GM18868 (cell line): ENCODE data around the gene HERC2.
"Not testable (repeated sequence)": the region's sequence is repeated elsewhere in the genome, so short reads cannot be mapped to it uniquely, and the experiment has no call there.

Experiments
- ATAC-seq: cut with Tn5 transposase; IDR thresholded peaks from one replicate; pipeline ENCODE4 v1.9.1; 2021; ENCODE audit warnings: mild to moderate bottlenecking, moderate library complexity; ENCODE audit not compliant: unreplicated experiment

The HERC2 gene

GRCh38 chr15:28274635-28275034, 47.3 kb downstream of the HERC2 start:
- ATAC-seq: no peak

GRCh38 chr15:28273873-28274610, 47.9 kb downstream of the HERC2 start:
- no peak for ATAC-seq

DNA sequence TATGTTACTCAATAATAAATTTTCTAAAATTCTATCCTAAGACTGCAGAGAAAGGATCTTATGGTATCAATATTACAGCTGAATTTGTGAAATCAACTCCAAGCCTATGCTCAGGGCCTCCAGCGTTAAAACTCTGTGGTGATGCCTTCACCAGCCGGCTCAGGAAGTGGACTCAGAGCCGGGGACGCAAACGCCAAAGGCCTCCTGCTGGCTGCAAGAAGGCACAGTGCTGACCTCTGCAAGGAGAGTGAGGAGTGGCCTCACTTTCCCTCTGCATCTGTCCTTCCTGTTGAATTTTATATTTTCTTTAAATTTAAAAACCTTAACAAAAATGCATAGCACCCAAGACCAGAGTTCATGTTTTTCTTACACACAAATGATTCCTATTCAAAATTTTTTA, 48.5 kb downstream of the HERC2 start:
- ATAC-seq: no peak

DNA sequence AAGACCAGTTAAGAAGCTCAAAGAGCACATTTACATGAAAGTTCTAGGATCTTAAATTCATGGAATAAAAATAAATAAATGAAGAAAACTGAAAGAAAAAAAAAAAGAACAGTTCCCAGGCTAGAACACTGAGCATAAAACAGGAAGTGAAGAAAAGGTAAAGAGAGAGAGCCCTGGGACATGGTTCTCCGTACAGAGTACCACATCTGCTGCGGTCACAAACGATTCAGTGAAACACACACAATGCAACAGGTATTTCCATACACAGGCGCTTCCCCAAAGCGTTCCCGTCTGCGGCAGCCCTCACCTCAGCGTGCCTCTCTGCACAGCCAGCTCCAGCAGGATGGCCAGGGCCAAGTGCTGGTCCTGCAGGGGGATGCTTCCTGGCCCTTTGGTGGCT, 49.4 kb downstream of the HERC2 start:
- no peak for ATAC-seq

DNA sequence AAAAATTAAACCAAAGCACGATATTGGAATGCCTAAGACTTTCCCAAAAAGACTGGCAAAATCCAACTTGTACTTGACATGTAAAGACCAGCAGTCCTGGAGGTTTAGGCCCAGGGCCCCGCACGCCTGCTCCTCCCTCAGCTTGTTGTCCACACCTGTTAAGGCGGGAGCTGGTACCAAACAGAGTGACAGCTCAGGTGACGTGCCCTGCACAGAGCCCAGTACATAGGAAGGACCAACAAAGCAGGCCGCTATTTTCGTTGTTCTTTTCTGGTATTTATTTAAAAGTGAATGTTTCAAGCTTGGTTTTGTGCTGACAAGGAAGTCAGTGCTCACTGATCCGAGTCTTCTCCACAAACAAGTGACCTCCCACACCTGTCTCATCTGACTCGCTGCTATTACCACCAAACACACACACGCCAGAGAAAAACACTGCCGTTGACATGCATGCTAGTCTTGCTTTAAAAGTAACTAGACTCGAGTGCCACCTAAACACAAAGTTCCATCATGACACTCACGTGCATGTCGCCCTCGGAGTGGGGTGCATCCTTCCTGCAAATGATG, 50.2 kb downstream of the HERC2 start:
- no peak for ATAC-seq

DNA sequence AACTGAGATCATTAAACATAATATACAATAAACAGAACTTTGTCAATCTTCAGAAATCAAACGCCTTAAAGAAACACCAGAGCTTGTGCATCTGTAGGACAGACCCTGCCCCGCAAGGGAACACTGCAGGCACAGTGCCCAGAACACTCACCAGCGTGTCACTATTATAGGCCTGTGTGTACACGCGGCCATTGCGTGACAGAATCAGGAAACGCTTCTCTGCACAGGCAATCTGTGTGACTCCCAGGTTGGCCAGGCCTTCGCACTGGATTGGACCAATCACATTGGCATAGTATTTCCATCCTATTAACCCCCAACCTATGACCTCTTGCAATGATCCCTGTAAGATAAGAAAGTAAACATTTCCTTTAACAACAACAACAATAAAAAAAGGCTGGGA, 52.9 kb downstream of the HERC2 start:
- ATAC-seq: no peak

- no peak for ATAC-seq
Measured at GRCh38 chr15:28267727-28268126, 54.3 kb downstream of the HERC2 start.

DNA sequence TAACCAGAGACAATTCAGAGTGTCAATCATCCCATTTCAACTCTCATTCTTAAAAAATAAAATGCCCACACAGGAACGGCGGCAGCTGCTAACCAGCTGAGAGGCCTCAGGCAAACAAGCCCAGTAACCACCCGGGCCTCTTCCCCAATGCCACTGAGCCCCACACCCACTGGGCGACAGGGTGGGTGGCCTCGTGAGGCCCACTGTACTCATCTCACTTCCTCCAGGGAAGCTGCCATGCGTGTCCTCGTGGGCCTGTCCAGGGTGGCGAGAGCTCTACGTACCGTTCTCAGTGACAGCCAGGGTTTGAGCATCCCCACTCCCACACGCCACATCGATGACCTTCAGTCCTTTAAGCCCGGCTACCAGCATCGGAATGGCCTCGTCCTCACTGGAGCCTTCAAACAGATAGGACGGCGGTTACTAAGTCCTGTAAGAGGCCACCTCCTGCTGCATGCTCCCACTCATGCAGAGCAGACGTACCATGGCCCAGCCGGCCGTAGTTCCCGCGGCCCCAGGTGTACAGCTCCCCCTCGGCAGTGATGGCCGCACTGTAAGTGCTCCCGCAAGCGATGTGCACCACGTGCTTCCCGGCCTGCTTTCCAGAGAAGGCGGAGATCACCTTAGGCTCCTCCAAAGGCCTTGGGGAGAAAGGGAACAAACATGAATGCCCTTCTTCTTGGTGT, 56.5 kb downstream of the HERC2 start:
- ATAC-seq: no peak

DNA sequence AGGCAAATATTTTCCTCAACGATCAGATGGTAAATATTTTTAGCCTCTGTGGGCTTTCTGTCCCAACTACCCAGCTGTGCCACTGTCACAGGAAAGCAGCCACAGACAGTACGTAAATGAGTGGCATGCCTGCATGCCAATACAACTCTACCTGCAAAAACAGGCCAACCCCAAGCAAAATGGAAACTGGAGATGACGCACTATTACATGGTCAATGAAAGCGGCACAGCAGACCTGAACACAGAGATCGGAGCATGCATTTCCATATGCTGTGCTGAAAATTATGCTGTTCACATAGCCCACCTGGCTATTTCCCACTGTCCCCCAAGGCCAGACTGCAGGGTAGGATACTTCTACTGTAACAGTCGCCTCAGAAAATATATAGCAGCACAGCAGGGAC, 57.8 kb downstream of the HERC2 start:
- ATAC-seq: no peak

GRCh38 chr15:28262438-28262837, 59.5 kb downstream of the HERC2 start:
- ATAC-seq: no peak

GRCh38 chr15:28260722-28261121, 61.3 kb downstream of the HERC2 start:
- no peak for ATAC-seq

GRCh38 chr15:28260317-28260716, 61.7 kb downstream of the HERC2 start:
- ATAC-seq: no peak

DNA sequence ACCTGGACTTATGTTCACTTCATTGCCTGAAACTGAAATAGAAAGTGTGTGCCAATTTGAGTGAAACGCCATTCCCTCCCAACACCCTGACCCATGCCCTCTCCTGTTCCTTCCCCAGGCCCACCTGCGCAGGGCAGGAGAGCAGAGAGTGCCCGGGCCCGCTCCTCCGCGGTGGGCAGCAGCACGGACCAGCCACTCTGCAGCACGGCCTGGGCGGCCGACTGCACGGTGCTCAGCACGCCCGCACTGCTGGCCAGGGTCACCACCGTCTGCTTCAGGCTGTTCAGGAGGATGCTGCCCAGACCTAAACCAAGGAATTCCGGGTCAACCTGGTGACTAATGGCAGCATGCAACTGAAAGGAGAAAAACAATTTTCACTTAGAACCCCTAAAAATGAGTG, 66.0 kb downstream of the HERC2 start:
- no peak for ATAC-seq

DNA sequence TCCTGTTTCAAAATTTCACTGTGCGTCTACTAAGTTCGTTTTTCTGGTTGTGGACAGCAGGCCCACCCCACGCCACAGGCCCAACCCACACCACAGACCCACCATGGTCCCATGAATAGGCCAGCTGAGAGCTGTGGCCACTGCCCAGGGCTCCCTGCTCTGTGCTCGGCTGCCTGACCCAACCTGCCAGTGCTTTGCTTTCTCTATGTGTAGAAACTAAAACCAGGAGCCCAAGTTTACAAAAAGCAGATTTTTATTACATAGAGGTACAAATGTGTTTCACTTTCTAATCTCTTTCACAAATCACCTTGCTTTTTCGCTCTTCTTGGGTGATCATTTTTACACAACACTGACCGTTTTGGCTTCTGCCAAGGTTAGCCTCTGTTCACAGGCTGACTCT, 69.1 kb downstream of the HERC2 start:
- ATAC-seq: peak; percentile 57

- ATAC-seq: no peak
Measured at GRCh38 chr15:28246605-28247004, 75.4 kb downstream of the HERC2 start.

DNA sequence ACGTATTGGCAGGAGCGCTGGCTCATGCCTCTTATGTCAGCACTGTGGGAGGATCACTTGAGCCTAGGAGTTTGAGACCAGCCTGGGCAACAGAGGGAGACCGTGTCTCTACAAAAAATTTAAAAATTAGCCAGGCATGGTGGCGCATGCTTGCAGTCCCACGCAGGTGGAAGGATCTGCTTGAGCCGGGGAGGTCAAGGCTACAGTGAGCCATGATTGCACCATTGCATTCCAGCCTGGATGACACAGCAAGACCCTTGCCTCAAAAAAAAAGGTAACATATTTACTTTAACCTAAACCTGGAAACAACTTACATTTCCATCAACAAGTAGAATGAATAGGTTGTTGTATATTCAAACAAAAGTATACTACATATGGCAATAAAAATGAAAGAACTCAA, 78.1 kb downstream of the HERC2 start:
- ATAC-seq: no peak

- ATAC-seq: no peak
Measured at GRCh38 chr15:28243399-28243798, 78.6 kb downstream of the HERC2 start.

DNA sequence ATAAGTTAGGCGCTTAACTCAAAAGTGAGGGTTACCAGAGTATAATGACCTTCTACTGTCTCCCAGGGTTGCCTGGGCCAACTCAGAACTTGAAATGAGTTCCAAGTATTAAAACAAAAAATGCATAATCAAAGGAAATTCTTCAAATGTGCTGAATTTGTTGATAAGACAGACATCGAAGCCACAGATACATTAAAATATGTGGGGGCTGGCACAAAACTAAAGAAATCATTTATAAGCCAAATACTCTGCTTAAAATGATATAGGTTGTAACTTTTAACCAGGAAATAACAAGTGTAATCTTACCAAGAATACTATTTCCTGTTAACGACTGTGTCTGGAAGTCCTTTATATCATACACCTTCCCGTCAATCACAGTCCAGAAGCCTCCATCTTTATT, 83.7 kb downstream of the HERC2 start:
- not testable (repeated sequence) for ATAC-seq

DNA sequence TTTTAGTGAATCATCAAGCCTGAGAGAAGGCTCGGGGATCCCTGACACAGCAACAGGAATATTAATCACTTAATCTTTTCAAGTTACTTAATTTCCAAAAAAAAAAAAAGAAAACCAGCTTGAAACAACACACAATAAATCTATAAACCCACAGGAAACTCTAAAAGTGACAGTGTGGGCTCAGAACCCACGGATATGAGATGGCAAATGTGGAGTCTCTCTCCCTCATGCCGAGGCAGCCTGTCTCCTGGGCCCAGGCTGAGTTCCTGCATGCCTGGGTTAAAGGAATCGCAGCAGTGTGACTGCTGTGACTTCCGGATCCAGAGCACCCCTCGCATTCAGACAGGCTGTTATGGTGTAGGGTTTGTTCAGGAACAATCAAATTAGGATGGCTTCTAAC, 90.2 kb downstream of the HERC2 start:
- ATAC-seq: not testable (repeated sequence)

- ATAC-seq: not testable (repeated sequence)
Measured at GRCh38 chr15:28231336-28231735, 90.6 kb downstream of the HERC2 start.

- not testable (repeated sequence) for ATAC-seq
Measured at GRCh38 chr15:28228990-28229640, 92.9 kb downstream of the HERC2 start.

DNA sequence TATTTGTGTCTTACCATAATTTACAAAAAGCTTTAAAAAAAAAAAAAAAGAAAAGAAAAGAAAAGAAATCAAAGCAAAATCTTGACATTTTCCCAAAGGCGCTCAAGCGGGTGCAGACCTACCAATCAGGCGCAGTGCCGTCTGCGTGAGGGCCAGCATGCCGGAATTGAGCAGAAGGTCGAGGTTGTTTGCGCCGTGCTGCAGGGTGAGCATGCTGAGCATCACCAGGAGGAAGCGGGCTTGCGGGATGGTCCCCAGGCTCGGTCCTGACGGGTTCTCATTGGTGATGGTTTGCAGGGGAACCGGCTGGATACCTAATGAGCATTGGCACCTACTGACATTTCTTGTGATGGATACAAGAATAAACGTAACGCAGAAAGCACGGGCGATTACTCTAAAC, 93.9 kb downstream of the HERC2 start:
- no peak for ATAC-seq
